Activated CD4-positive, alpha-beta T cell treated with anti-CD3 and anti-CD28 coated beads, Interleukin-2, amount 10 ng/mL, durations not matched to agents 7 days and 5 days (primary cell): Measurements from ENCODE around the gene ENO1. TPM values are rescaled to one million over a fixed set of nuclear protein-coding genes. Genes with fewer than 3 reads are reported as not detected.
"Not testable (repeated sequence)": the region's sequence is repeated elsewhere in the genome, so short reads cannot be mapped to it uniquely, and the experiment has no call there.

Experiments
- CTCF ChIA-PET: fragments of 350-600 bp; sonication (Branson Sonifier 250); formaldehyde crosslinking; loops from one replicate; lab custom pipeline; 2021; ENCODE audit warnings: antibody characterized with exemption; lab: Charles Lee
- POLR2A ChIA-PET: fragments of 350-600 bp; sonication (Branson Sonifier 250); formaldehyde crosslinking; loops from one replicate; lab custom pipeline; 2021; ENCODE audit warnings: antibody characterized with exemption; lab: Charles Lee
- DNase-seq: peaks from one replicate; pipeline ENCODE4 v3.0.0-alpha.2; 2020
- H3K27ac Mint-ChIP-seq: one replicate; pipeline ENCODE4 v1.8.0; 2021; ENCODE audit warnings: mild to moderate bottlenecking, moderate library complexity, mixed read lengths
- H3K27me3 Mint-ChIP-seq: one replicate; pipeline ENCODE4 v1.8.0; 2021; ENCODE audit warnings: mixed read lengths
- H3K36me3 Mint-ChIP-seq: one replicate; pipeline ENCODE4 v1.8.0; 2021; ENCODE audit warnings: low read depth, mixed read lengths
- H3K4me1 Mint-ChIP-seq: one replicate; pipeline ENCODE4 v1.8.0; 2021; ENCODE audit warnings: mixed read lengths
- H3K4me3 Mint-ChIP-seq: one replicate; pipeline ENCODE4 v1.8.0; 2021; ENCODE audit warnings: mild to moderate bottlenecking, moderate library complexity, mixed read lengths
- H3K9me3 Mint-ChIP-seq: one replicate; pipeline ENCODE4 v1.8.0; 2021; ENCODE audit warnings: mixed read lengths
- total RNA-seq, 2 experiments: library from RNA; stranded (reverse); gene quantifications; one replicate each; pipeline ENCODE4 v1.2.3, GENCODE V29; 2021

The ENO1 gene
- total RNA-seq, result 1,000 to 10,000 TPM; 1,608 to 1,874 TPM

- Mint-ChIP-seq H3K4me1 (peaks cover 47% of the 10 kb centered on the region), H3K27ac (peak within 1 kb of the TSS; percentile 98), H3K9me3 (no peaks in the 10 kb centered on the region), H3K36me3 (peaks cover 56% of the 10 kb centered on the region), H3K27me3 (no peaks in the 10 kb centered on the region), H3K4me3 (peak within 1 kb of the TSS; percentile 96)
- ChIA-PET CTCF (interaction anchor here (0.6 to 4.9 kb wide), 12 partner anchors 9 to 127 kb away, joined by 3 to 29 read pairs (median 4); no protein-coding TSS in a partner anchor), POLR2A (interaction anchor here (0.6 to 1.3 kb wide), 5 partner anchors 10 to 366 kb away, joined by 3 to 6 read pairs (median 5); no protein-coding TSS in a partner anchor)
- DNase-seq, result no peak
Measured at GRCh38 chr1:8878448-8878697, at the start of gene ENO1. TSS of gene ENO1 (minus strand) at chr1:8878686. CDS start at chr1:8874908, 3,778 bp downstream.

GRCh38 chr1:8926707-8927694, 48.5 kb upstream of the ENO1 start:
- H3K9me3 Mint-ChIP-seq, result peaks cover 9% of the 10 kb centered on the region
- no peak overlapping the region for H3K27ac Mint-ChIP-seq
- H3K4me3 Mint-ChIP-seq, result no peak overlapping the region
- DNase-seq, result no peak
- ChIA-PET POLR2A (no interaction called here), CTCF (interaction anchor here (0.7 to 1.1 kb wide), 3 partner anchors 9 to 17 kb away, joined by 3 to 4 read pairs (median 3); no protein-coding TSS in a partner anchor)
- H3K36me3 Mint-ChIP-seq, result peaks cover 10% of the 10 kb centered on the region
- H3K4me1 Mint-ChIP-seq, result peaks cover 21% of the 10 kb centered on the region
- no peaks in the 10 kb centered on the region for H3K27me3 Mint-ChIP-seq

GRCh38 chr1:8925960-8926359, 47.5 kb upstream of the ENO1 start:
- Mint-ChIP-seq H3K36me3 (peaks cover 21% of the 10 kb centered on the region), H3K4me3 (no peak overlapping the region), H3K9me3 (peaks cover 18% of the 10 kb centered on the region), H3K4me1 (peaks cover 29% of the 10 kb centered on the region), H3K27ac (no peak overlapping the region), H3K27me3 (no peaks in the 10 kb centered on the region)
- CTCF ChIA-PET, result interaction anchor here (1.7 kb wide), 1 partner anchor 79 kb away, joined by 8 read pairs; no protein-coding TSS in a partner anchor
- POLR2A ChIA-PET, result no interaction called here
- no peak for DNase-seq

GRCh38 chr1:8925406-8925805, 46.9 kb upstream of the ENO1 start:
- CTCF ChIA-PET, result interaction anchor here (1.0 to 1.7 kb wide), 2 partner anchors 21 to 79 kb away, joined by 4 to 8 read pairs; no protein-coding TSS in a partner anchor
- POLR2A ChIA-PET, result no interaction called here
- Mint-ChIP-seq H3K9me3 (peaks cover 21% of the 10 kb centered on the region), H3K27ac (no peak overlapping the region), H3K36me3 (peaks cover 26% of the 10 kb centered on the region), H3K4me3 (no peak overlapping the region), H3K27me3 (no peaks in the 10 kb centered on the region), H3K4me1 (peaks cover 35% of the 10 kb centered on the region)
- no peak for DNase-seq

- H3K4me3 Mint-ChIP-seq, result no peak overlapping the region
- no peaks in the 10 kb centered on the region for H3K27me3 Mint-ChIP-seq
- ChIA-PET POLR2A (no interaction called here), CTCF (interaction anchor here (0.5 to 1.8 kb wide), 3 partner anchors 15 to 82 kb away, joined by 3 to 6 read pairs (median 4); no protein-coding TSS in a partner anchor)
- H3K36me3 Mint-ChIP-seq, result peaks cover 28% of the 10 kb centered on the region
- peaks cover 41% of the 10 kb centered on the region for H3K4me1 Mint-ChIP-seq
- H3K27ac Mint-ChIP-seq, result no peak overlapping the region
- DNase-seq, result no peak
- peaks cover 21% of the 10 kb centered on the region for H3K9me3 Mint-ChIP-seq
Measured at GRCh38 chr1:8922962-8923361, 44.5 kb upstream of the ENO1 start.

GRCh38 chr1:8917536-8917935, 39.0 kb upstream of the ENO1 start:
- H3K27me3 Mint-ChIP-seq, H3K4me3 Mint-ChIP-seq, POLR2A ChIA-PET, DNase-seq: not testable (repeated sequence)
- H3K9me3 Mint-ChIP-seq, result peaks cover 17% of the 10 kb centered on the region
- H3K36me3 Mint-ChIP-seq, result peaks cover 26% of the 10 kb centered on the region
- H3K27ac Mint-ChIP-seq, result peak overlapping the region; percentile 91
- CTCF ChIA-PET, result interaction anchor here (0.8 to 9.5 kb wide), 21 partner anchors 10 to 309 kb away, joined by 3 to 99 read pairs (median 4); no protein-coding TSS in a partner anchor
- peaks cover 50% of the 10 kb centered on the region for H3K4me1 Mint-ChIP-seq

GRCh38 chr1:8915446-8915845, 37.0 kb upstream of the ENO1 start:
- DNase-seq, result no peak
- ChIA-PET CTCF (interaction anchor here (1.4 to 9.5 kb wide), 4 partner anchors 18 to 92 kb away, joined by 4 to 99 read pairs (median 6); no protein-coding TSS in a partner anchor), POLR2A (no interaction called here)
- no peak overlapping the region for H3K4me3 Mint-ChIP-seq
- H3K9me3 Mint-ChIP-seq, result peaks cover under 1% of the 10 kb centered on the region
- no peak overlapping the region for H3K27ac Mint-ChIP-seq
- peaks cover 4% of the 10 kb centered on the region for H3K27me3 Mint-ChIP-seq
- H3K4me1 Mint-ChIP-seq, result peaks cover 36% of the 10 kb centered on the region
- peaks cover 5% of the 10 kb centered on the region for H3K36me3 Mint-ChIP-seq

- H3K36me3 Mint-ChIP-seq, result peaks cover 2% of the 10 kb centered on the region
- H3K9me3 Mint-ChIP-seq, result peaks cover 4% of the 10 kb centered on the region
- CTCF ChIA-PET, result interaction anchor here (0.6 to 9.5 kb wide), 6 partner anchors 19 to 777 kb away, joined by 3 to 99 read pairs (median 4); no protein-coding TSS in a partner anchor
- no peak overlapping the region for H3K4me3 Mint-ChIP-seq
- peaks cover 8% of the 10 kb centered on the region for H3K27me3 Mint-ChIP-seq
- DNase-seq, result no peak
- peaks cover 33% of the 10 kb centered on the region for H3K4me1 Mint-ChIP-seq
- POLR2A ChIA-PET, result no interaction called here
- no peak overlapping the region for H3K27ac Mint-ChIP-seq
Measured at GRCh38 chr1:8914466-8914865, 36.0 kb upstream of the ENO1 start.

- H3K36me3 Mint-ChIP-seq, result no peaks in the 10 kb centered on the region
- ChIA-PET CTCF (interaction anchor here (1.3 to 9.5 kb wide), 2 partner anchors 80 to 94 kb away, joined by 4 to 99 read pairs; no protein-coding TSS in a partner anchor), POLR2A (no interaction called here)
- peaks cover 8% of the 10 kb centered on the region for H3K27me3 Mint-ChIP-seq
- peaks cover 25% of the 10 kb centered on the region for H3K4me1 Mint-ChIP-seq
- no peak overlapping the region for H3K4me3 Mint-ChIP-seq
- H3K27ac Mint-ChIP-seq, result no peak overlapping the region
- DNase-seq, result no peak
- peaks cover 4% of the 10 kb centered on the region for H3K9me3 Mint-ChIP-seq
Measured at GRCh38 chr1:8913457-8913856, 35.0 kb upstream of the ENO1 start.

- H3K4me3 Mint-ChIP-seq, result no peak overlapping the region
- POLR2A ChIA-PET, result no interaction called here
- DNase-seq, result no peak
- CTCF ChIA-PET, result interaction anchor here (1.3 to 2.6 kb wide), 2 partner anchors 19 to 93 kb away, joined by 3 to 10 read pairs; no protein-coding TSS in a partner anchor
- peaks cover 4% of the 10 kb centered on the region for H3K9me3 Mint-ChIP-seq
- H3K36me3 Mint-ChIP-seq, result no peaks in the 10 kb centered on the region
- H3K4me1 Mint-ChIP-seq, result peaks cover 17% of the 10 kb centered on the region
- H3K27ac Mint-ChIP-seq, result no peak overlapping the region
- peaks cover 10% of the 10 kb centered on the region for H3K27me3 Mint-ChIP-seq
Measured at GRCh38 chr1:8911416-8912309, 33.2 kb upstream of the ENO1 start.

GRCh38 chr1:8910914-8911313, 32.4 kb upstream of the ENO1 start:
- no peaks in the 10 kb centered on the region for H3K36me3 Mint-ChIP-seq
- CTCF ChIA-PET, result interaction anchor here (0.6 to 2.6 kb wide), 4 partner anchors 16 to 94 kb away, joined by 3 to 10 read pairs (median 3); no protein-coding TSS in a partner anchor
- H3K4me3 Mint-ChIP-seq, result no peak overlapping the region
- peaks cover 10% of the 10 kb centered on the region for H3K27me3 Mint-ChIP-seq
- no peak overlapping the region for H3K27ac Mint-ChIP-seq
- POLR2A ChIA-PET, result no interaction called here
- H3K4me1 Mint-ChIP-seq, result peaks cover 19% of the 10 kb centered on the region
- no peak for DNase-seq
- H3K9me3 Mint-ChIP-seq, result peaks cover 4% of the 10 kb centered on the region

- no peaks in the 10 kb centered on the region for H3K36me3 Mint-ChIP-seq
Measured at GRCh38 chr1:8910331-8910730, 31.8 kb upstream of the ENO1 start.

More at GRCh38 chr1:8910331-8910730, 31.8 kb upstream of the ENO1 start:
- Mint-ChIP-seq H3K4me1 (peaks cover 22% of the 10 kb centered on the region), H3K9me3 (peaks cover 4% of the 10 kb centered on the region), H3K27ac (no peak overlapping the region), H3K27me3 (peaks cover 10% of the 10 kb centered on the region), H3K4me3 (no peak overlapping the region)
- POLR2A ChIA-PET, result no interaction called here
- CTCF ChIA-PET, result interaction anchor here (0.6 to 2.6 kb wide), 4 partner anchors 17 to 94 kb away, joined by 3 to 10 read pairs (median 3); no protein-coding TSS in a partner anchor
- DNase-seq, result no peak
